GM23338 (cell line): ENCODE results near the gene UBE3A. TPM values are rescaled to one million over a fixed set of nuclear protein-coding genes. Genes with fewer than 3 reads are reported as not detected.

Experiments used
- ATAC-seq: fragments of 200-7000 bp; cut with Tn5 transposase; 3 replicates; pipeline ENCODE4 v1.9.1; 2020
- DNase-seq: peaks from one replicate; pipeline ENCODE4 v3.0.0-alpha.2; 2015; ENCODE audit warnings: low spot score
- H2AFZ ChIP-seq: fragments of 200-600 bp; sonication (generic); 2 replicates; pipeline ENCODE4 v1.8.0; 2016; ENCODE audit warnings: antibody characterized with exemption, mild to moderate bottlenecking, moderate library complexity
- H3F3A ChIP-seq: fragments of 200-600 bp; sonication (generic); replicated peaks from 2 replicates; pipeline ENCODE4 v1.8.0; 2017; ENCODE audit warnings: antibody characterized with exemption, mixed run types, low read depth
- H3K27ac ChIP-seq: fragments of 200-600 bp; sonication (generic); 2 replicates; pipeline ENCODE4 v1.6.1; 2016; ENCODE audit warnings: low read depth
- H3K27me3 ChIP-seq: fragments of 200-600 bp; sonication (generic); 2 replicates; pipeline ENCODE4 v1.8.0; 2016; ENCODE audit warnings: mild to moderate bottlenecking, mixed run types, moderate library complexity; ENCODE audit not compliant: insufficient read depth
- H3K36me3 ChIP-seq: fragments of 200-600 bp; sonication (generic); 2 replicates; pipeline ENCODE4 v1.8.0; 2016; ENCODE audit warnings: mild to moderate bottlenecking; ENCODE audit not compliant: insufficient read depth
- H3K4me1 ChIP-seq: fragments of 200-600 bp; sonication (generic); 2 replicates; pipeline ENCODE4 v1.8.0; 2016; ENCODE audit warnings: mild to moderate bottlenecking, moderate library complexity; ENCODE audit not compliant: insufficient read depth
- H3K4me2 ChIP-seq: fragments of 200-600 bp; sonication (generic); 2 replicates; pipeline ENCODE4 v1.7.1; 2017; ENCODE audit warnings: mixed run types
- H3K4me3 ChIP-seq: fragments of 200-600 bp; sonication (generic); 2 replicates; pipeline ENCODE4 v1.6.1; 2016; ENCODE audit warnings: mixed run types
- H3K79me2 ChIP-seq: fragments of 200-600 bp; sonication (generic); replicated peaks from 2 replicates; pipeline ENCODE4 v1.8.0; 2017; ENCODE audit warnings: mild to moderate bottlenecking; ENCODE audit not compliant: insufficient read depth
- H3K9me2 ChIP-seq: fragments of 200-600 bp; sonication (generic); 2 replicates; pipeline ENCODE4 v1.8.0; 2017; ENCODE audit not compliant: insufficient read depth
- H4K20me1 ChIP-seq: fragments of 200-600 bp; sonication (generic); replicated peaks from 2 replicates; pipeline ENCODE4 v1.8.0; 2017; ENCODE audit warnings: mild to moderate bottlenecking; ENCODE audit not compliant: insufficient read depth
- H3K27ac Mint-ChIP-seq: 2 replicates; pipeline ENCODE4 v1.8.0; 2020; ENCODE audit warnings: inconsistent platforms, mild to moderate bottlenecking, moderate library complexity, mixed read lengths
- H3K27me3 Mint-ChIP-seq: 3 replicates; pipeline ENCODE4 v1.8.0; 2022; ENCODE audit warnings: low read depth, mild to moderate bottlenecking, moderate library complexity, mixed read lengths, inconsistent platforms; ENCODE audit not compliant: insufficient read depth, poor library complexity
- H3K36me3 Mint-ChIP-seq: 3 replicates; pipeline ENCODE4 v1.8.0; 2021; ENCODE audit warnings: low read depth, mild to moderate bottlenecking, inconsistent platforms, moderate library complexity, mixed read lengths
- H3K4me1 Mint-ChIP-seq: 3 replicates; pipeline ENCODE4 v1.8.0; 2020; ENCODE audit warnings: mild to moderate bottlenecking, inconsistent platforms, mixed read lengths
- H3K4me3 Mint-ChIP-seq: 3 replicates; pipeline ENCODE4 v1.8.0; 2021; ENCODE audit warnings: moderate library complexity, mild to moderate bottlenecking, inconsistent platforms, mixed read lengths
- H3K9me3 Mint-ChIP-seq: 3 replicates; pipeline ENCODE4 v1.8.0; 2020; ENCODE audit warnings: moderate library complexity, mild to moderate bottlenecking, inconsistent platforms, mixed read lengths
- EZH2phosphoT487 ChIP-seq: fragments of 200-600 bp; sonication (generic); IDR thresholded peaks from one replicate; pipeline ENCODE4 v1.8.1; 2018; ENCODE audit warnings: antibody characterized with exemption; ENCODE audit not compliant: unreplicated experiment
- JUNB ChIP-seq: IDR thresholded peaks from one replicate; pipeline ENCODE4 v1.6.1; 2016; ENCODE audit warnings: antibody characterized with exemption; ENCODE audit not compliant: unreplicated experiment
- NANOG ChIP-seq: IDR thresholded peaks from 2 replicates; pipeline ENCODE4 v1.6.1; 2016; ENCODE audit warnings: antibody characterized with exemption, borderline replicate concordance
- REST ChIP-seq: IDR thresholded peaks from one replicate; pipeline ENCODE4 v1.6.1; 2018; ENCODE audit warnings: antibody characterized with exemption; ENCODE audit not compliant: unreplicated experiment
- ZNF114 ChIP-seq: fragments of 250-450 bp; sonication (Bioruptor Pico); IDR thresholded peaks from 2 replicates; pipeline ENCODE4 v1.5.0; 2020; ENCODE audit warnings: mild to moderate bottlenecking, moderate library complexity
- ZNF331 ChIP-seq: fragments of 250-450 bp; sonication (Bioruptor Pico); IDR thresholded peaks from 2 replicates; pipeline ENCODE4 v1.5.0; 2020; ENCODE audit warnings: low read depth, mild to moderate bottlenecking, moderate library complexity
- ZNF462 ChIP-seq: fragments of 250-450 bp; sonication (Bioruptor Pico); IDR thresholded peaks from 2 replicates; pipeline ENCODE4 v1.5.0; 2020; ENCODE audit warnings: mild to moderate bottlenecking, moderate library complexity
- polyA plus RNA-seq: library from polyadenylated mRNA; unstranded; fragments of >200 nt; fragmentation: Nextera tagmentation; extraction: Ambion mirVana; gene quantifications from 2 replicates; pipeline ENCODE4 v1.2.1, GENCODE V29; 2016
- total RNA-seq: library from RNA; depleted of rRNA; stranded (reverse); fragments of >200 nt; shearing (Covaris generic); gene quantifications from 2 replicates; pipeline ENCODE4 v1.2.3, GENCODE V29; 2014
- TF ChIP-seq, protein P1 (sequence below): IDR thresholded peaks from 2 replicates; pipeline ENCODE4 v1.6.1; 2016; ENCODE audit warnings: antibody characterized with exemption

The UBE3A gene
- total and polyA plus RNA-seq, 2 experiments from 2014 or later = 96.1 to 150 TPM

- TF ChIP-seq ZNF462 (CRISPR knock-in tag) = no peak
- TF ChIP-seq ZNF331 (CRISPR knock-in tag) = no peak
Measured at GRCh38 chr15:25331404-25331803, 107.4 kb downstream of the UBE3A start (continued).

DNA sequence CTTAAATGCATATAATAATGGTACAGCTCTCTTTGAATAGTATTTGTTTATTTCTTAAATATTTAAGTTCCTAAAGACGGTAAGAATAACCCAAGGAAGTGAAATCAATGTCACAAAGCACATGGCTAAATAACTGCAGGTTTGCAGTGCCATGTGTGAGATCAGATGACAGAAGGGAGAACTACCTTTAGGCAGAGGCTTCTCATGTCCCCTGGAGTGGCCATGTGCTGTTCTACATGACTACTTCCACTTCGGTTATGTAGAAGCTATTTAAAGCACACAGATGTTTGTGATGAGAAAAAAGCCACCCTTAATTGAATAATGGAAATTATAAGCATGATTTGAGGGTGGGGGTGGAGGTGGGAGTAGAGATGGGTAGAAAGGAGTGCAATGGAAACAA, 109.1 kb downstream of the UBE3A start:
- Mint-ChIP-seq H3K27me3 (peaks cover 6% of the 10 kb centered on the region), H3K27ac (no peak overlapping the region), H3K4me3 (no peak overlapping the region), H3K36me3 (peaks cover 9% of the 10 kb centered on the region; the same call in 2 of the 3 replicates), H3K9me3 (no peaks in the 10 kb centered on the region; the same call in 2 of the 3 replicates), H3K4me1 (peaks cover 18% of the 10 kb centered on the region)
- DNase-seq (no peak), ATAC-seq (no peak)
- Histone ChIP-seq H3K4me1 (peaks cover 13% of the 10 kb centered on the region), H3K4me2 (no peak overlapping the region), H3K4me3 (no peak overlapping the region), H3K27me3 (no peaks in the 10 kb centered on the region), H4K20me1 (no peaks in the 10 kb centered on the region; the same call in none of the 2 replicates), H2AFZ (no peak overlapping the region), H3K27ac (no peak overlapping the region), H3K79me2 (no peaks in the 10 kb centered on the region), H3K9me2 (peaks cover 2% of the 10 kb centered on the region; the same call in 1 of the 2 replicates), H3F3A (no peaks in the 10 kb centered on the region), H3K36me3 (no peaks in the 10 kb centered on the region)
- TF ChIP-seq ZNF331 (CRISPR knock-in tag) = no peak
- TF ChIP-seq ZNF114 = no peak
- no peak for TF ChIP-seq NANOG
- TF ChIP-seq EZH2phosphoT487 = no peak
- TF ChIP-seq, protein P1, sequence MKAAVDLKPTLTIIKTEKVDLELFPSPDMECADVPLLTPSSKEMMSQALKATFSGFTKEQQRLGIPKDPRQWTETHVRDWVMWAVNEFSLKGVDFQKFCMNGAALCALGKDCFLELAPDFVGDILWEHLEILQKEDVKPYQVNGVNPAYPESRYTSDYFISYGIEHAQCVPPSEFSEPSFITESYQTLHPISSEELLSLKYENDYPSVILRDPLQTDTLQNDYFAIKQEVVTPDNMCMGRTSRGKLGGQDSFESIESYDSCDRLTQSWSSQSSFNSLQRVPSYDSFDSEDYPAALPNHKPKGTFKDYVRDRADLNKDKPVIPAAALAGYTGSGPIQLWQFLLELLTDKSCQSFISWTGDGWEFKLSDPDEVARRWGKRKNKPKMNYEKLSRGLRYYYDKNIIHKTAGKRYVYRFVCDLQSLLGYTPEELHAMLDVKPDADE = no peak
- TF ChIP-seq JUNB = no peak
- no peak for TF ChIP-seq REST
